Measurements from ENCODE around the gene GPR65. TPM values are rescaled to one million over a fixed set of nuclear protein-coding genes. Genes with fewer than 3 reads are reported as not detected.

The GPR65 gene
- total RNA-seq, 1 donor from 2014 or later, result not detected

GRCh38 chr14:88002421-88003075 is 2.4 kb upstream of the GPR65 start:
- Mint-ChIP-seq H3K4me3 (ENCODE audit: unreplicated experiment) (no peak overlapping the region), H3K9me3 (ENCODE audit: unreplicated experiment) (no peaks in the 10 kb centered on the region), H3K27ac (ENCODE audit: unreplicated experiment) (no peak overlapping the region), H3K4me1 (ENCODE audit: unreplicated experiment) (no peaks in the 10 kb centered on the region), H3K36me3 (ENCODE audit: unreplicated experiment) (no peaks in the 10 kb centered on the region), H3K27me3 (ENCODE audit: unreplicated experiment) (peaks cover 49% of the 10 kb centered on the region)
- no peak for DNase-seq (ENCODE audit: extremely low spot score, unreplicated experiment)
- TF ChIP-seq CTCF (IDR thresholded peaks at IDR 0.05), result no peak

- no peak for TF ChIP-seq CTCF (IDR thresholded peaks at IDR 0.05)
- H3K27me3 Mint-ChIP-seq (ENCODE audit: unreplicated experiment), result peaks cover 52% of the 10 kb centered on the region
- DNase-seq (ENCODE audit: extremely low spot score, unreplicated experiment), result no peak
- H3K4me1 Mint-ChIP-seq (ENCODE audit: unreplicated experiment), result no peaks in the 10 kb centered on the region
- H3K36me3 Mint-ChIP-seq (ENCODE audit: unreplicated experiment), result no peaks in the 10 kb centered on the region
- H3K4me3 Mint-ChIP-seq (ENCODE audit: unreplicated experiment), result no peak overlapping the region
- H3K27ac Mint-ChIP-seq (ENCODE audit: unreplicated experiment), result no peak overlapping the region
- H3K9me3 Mint-ChIP-seq (ENCODE audit: unreplicated experiment), result no peaks in the 10 kb centered on the region
Measured at GRCh38 chr14:88003425-88003824, 1.5 kb upstream of the GPR65 start.

- H3K4me1 Mint-ChIP-seq (ENCODE audit: unreplicated experiment), result no peaks in the 10 kb centered on the region
- peaks cover 42% of the 10 kb centered on the region for H3K27me3 Mint-ChIP-seq (ENCODE audit: unreplicated experiment)
- H3K27ac Mint-ChIP-seq (ENCODE audit: unreplicated experiment), result no peak overlapping the region
- H3K9me3 Mint-ChIP-seq (ENCODE audit: unreplicated experiment), result no peaks in the 10 kb centered on the region
- no peak for TF ChIP-seq CTCF (IDR thresholded peaks at IDR 0.05)
- H3K4me3 Mint-ChIP-seq (ENCODE audit: unreplicated experiment), result no peak overlapping the region
- no peaks in the 10 kb centered on the region for H3K36me3 Mint-ChIP-seq (ENCODE audit: unreplicated experiment)
- DNase-seq (ENCODE audit: extremely low spot score, unreplicated experiment), result no peak
Measured at GRCh38 chr14:88004506-88005036, 364 bp upstream of the GPR65 start.

- H3K9me3 Mint-ChIP-seq (ENCODE audit: unreplicated experiment), result no peaks in the 10 kb centered on the region
- H3K27me3 Mint-ChIP-seq (ENCODE audit: unreplicated experiment), result peaks cover 38% of the 10 kb centered on the region
- H3K36me3 Mint-ChIP-seq (ENCODE audit: unreplicated experiment), result no peaks in the 10 kb centered on the region
- no peak overlapping the region for H3K27ac Mint-ChIP-seq (ENCODE audit: unreplicated experiment)
- TF ChIP-seq CTCF (IDR thresholded peaks at IDR 0.05), result no peak
- no peaks in the 10 kb centered on the region for H3K4me1 Mint-ChIP-seq (ENCODE audit: unreplicated experiment)
- H3K4me3 Mint-ChIP-seq (ENCODE audit: unreplicated experiment), result no peak overlapping the region
- DNase-seq (ENCODE audit: extremely low spot score, unreplicated experiment), result no peak
Measured at GRCh38 chr14:88005978-88006851, 1.3 kb downstream of the GPR65 start.

- H3K27me3 Mint-ChIP-seq (ENCODE audit: unreplicated experiment), result peaks cover 36% of the 10 kb centered on the region
- no peak overlapping the region for H3K27ac Mint-ChIP-seq (ENCODE audit: unreplicated experiment)
- DNase-seq (ENCODE audit: extremely low spot score, unreplicated experiment), result no peak
- H3K36me3 Mint-ChIP-seq (ENCODE audit: unreplicated experiment), result no peaks in the 10 kb centered on the region
- no peaks in the 10 kb centered on the region for H3K9me3 Mint-ChIP-seq (ENCODE audit: unreplicated experiment)
- no peaks in the 10 kb centered on the region for H3K4me1 Mint-ChIP-seq (ENCODE audit: unreplicated experiment)
- H3K4me3 Mint-ChIP-seq (ENCODE audit: unreplicated experiment), result no peak overlapping the region
- TF ChIP-seq CTCF (IDR thresholded peaks at IDR 0.05), result no peak
Measured at GRCh38 chr14:88007608-88008007, 2.7 kb downstream of the GPR65 start.

All from osteocyte (in vitro differentiated cells).